ENCODE results near the gene FAH. TPM values are rescaled to one million over a fixed set of nuclear protein-coding genes. Genes with fewer than 3 reads are reported as not detected.

FAH gene
- total and polyA plus RNA-seq, 9 of the 15 experiments (the other 6 are each of a cell fraction or from before 2014, with no cell fraction given), result 66.8 to 310 (median 103) TPM

DNA sequence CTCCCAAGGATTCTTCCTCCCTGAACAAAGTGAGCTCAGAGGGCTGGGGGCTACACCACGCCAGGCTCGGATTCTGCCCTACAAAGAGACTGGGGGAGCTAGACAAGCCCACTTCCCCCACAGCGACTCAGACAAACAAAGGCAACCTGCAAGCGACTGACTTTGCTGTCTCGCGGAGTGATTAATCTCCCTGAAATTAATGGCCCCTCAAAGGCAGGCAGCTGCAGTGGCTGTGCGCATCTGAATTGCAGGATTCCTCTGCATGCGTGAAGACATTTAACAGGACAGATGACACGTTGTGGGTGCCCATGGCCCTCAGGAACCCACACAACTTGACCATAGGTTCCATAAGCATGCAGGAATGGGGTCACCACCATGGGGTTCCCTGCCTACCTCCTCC is 80.8 kb downstream of the FAH start:
- no peak overlapping the region for H2AFZ ChIP-seq (ENCODE audit: low read depth, low read length)
- CTCF ChIA-PET (ENCODE audit: low intra/inter-chr PET ratio), result no interaction called here
- H4K20me1 ChIP-seq (replicated peaks; ENCODE audit: control insufficient read depth, insufficient read depth, low read length), result no peaks in the 10 kb centered on the region; the same call in 1 of the 2 replicates
- DNase-seq (ENCODE audit: extremely low read depth in 1 of 4, low spot score in 3 of 4), result no peak
- in situ Hi-C loops (cut with MboI), result no loop called here
- no peak overlapping the region for H3K4me3 ChIP-seq
- H3K9me1 ChIP-seq (ENCODE audit: control insufficient read depth, insufficient read depth, low read length), result no peaks in the 10 kb centered on the region
- no TSS peak for BruUV-seq (replicated peaks)
- intact Hi-C loops (cut with micrococcal nuclease), result no loop called here
- no peak for ATAC-seq
- WGBS (ENCODE audit: insufficient coverage, low coverage, missing lambda C conversion rate), result 14% methylated on average over 9 of the region's 9 CpGs
- H3K9me3 ChIP-seq (replicated peaks; ENCODE audit: control insufficient read depth, insufficient read depth, low read depth, low read length), result no peaks in the 10 kb centered on the region
- no peak for FAIRE-seq
- H3K4me2 ChIP-seq (ENCODE audit: insufficient read depth, low read length), result no peak overlapping the region
- peaks cover 14 to 50% of the 10 kb centered on the region in 2 experiments; a peak in 4 of 5 replicates for H3K27me3 ChIP-seq (ENCODE audit: control insufficient read depth in 2 of 2, insufficient read depth in 2 of 2, low read length in 2 of 2)
- H3K9ac ChIP-seq (ENCODE audit: insufficient read depth in 1 of 2, low read depth in 2 of 2, low read length in 2 of 2), result no peak overlapping the region
- no peaks in the 10 kb centered on the region for H3K79me2 ChIP-seq (ENCODE audit: control insufficient read depth, insufficient read depth, low read length)
- no peaks in the 10 kb centered on the region for H3K4me1 ChIP-seq (replicated peaks in 1 of 2; ENCODE audit: control insufficient read depth in 2 of 2, insufficient read depth in 2 of 2, low read length in 2 of 2)
- POLR2A ChIA-PET, result no interaction called here
- H3K36me3 ChIP-seq (ENCODE audit: control insufficient read depth, insufficient read depth, low read length), result no peaks in the 10 kb centered on the region
- no peak overlapping the region for H3K27ac ChIP-seq (ENCODE audit: extremely low read depth, low read depth, low read length)
- TF ChIP-seq ZNF75A (CRISPR knock-in tag; IDR thresholded peaks at IDR 0.05) (no peak), RBM25 (IDR thresholded peaks at IDR 0.05; ENCODE audit: low read depth, low read length, severe bottlenecking) (no peak), ZNF311 (CRISPR knock-in tag; IDR thresholded peaks at IDR 0.05) (no peak), ETV5 (CRISPR knock-in tag; IDR thresholded peaks at IDR 0.05; ENCODE audit: low read depth) (no peak), ZNF274 (IDR thresholded peaks at IDR 0.05; ENCODE audit: borderline replicate concordance, low read depth, low read length) (no peak), ZEB2 (IDR thresholded peaks at IDR 0.05) (no peak), POLR3A (IDR thresholded peaks at IDR 0.05; ENCODE audit: borderline replicate concordance, extremely low read depth, insufficient read depth, insufficient read length) (no peak), RFX1 (IDR thresholded peaks at IDR 0.05) (no peak), FOS (IDR thresholded peaks at IDR 0.05; ENCODE audit: extremely low read depth, insufficient read length) (no peak), PTRF (tag; IDR thresholded peaks at IDR 0.05) (no peak), SNRNP70 (optimal IDR thresholded peaks at IDR 0.05; ENCODE audit: low read depth, low read length) (no peak), MXI1 (IDR thresholded peaks at IDR 0.05; ENCODE audit: low read depth, low read length) (no peak), ZNF764 (CRISPR knock-in tag; IDR thresholded peaks at IDR 0.05; ENCODE audit: low read depth) (no peak)
- TF ChIP-seq, protein P1, sequence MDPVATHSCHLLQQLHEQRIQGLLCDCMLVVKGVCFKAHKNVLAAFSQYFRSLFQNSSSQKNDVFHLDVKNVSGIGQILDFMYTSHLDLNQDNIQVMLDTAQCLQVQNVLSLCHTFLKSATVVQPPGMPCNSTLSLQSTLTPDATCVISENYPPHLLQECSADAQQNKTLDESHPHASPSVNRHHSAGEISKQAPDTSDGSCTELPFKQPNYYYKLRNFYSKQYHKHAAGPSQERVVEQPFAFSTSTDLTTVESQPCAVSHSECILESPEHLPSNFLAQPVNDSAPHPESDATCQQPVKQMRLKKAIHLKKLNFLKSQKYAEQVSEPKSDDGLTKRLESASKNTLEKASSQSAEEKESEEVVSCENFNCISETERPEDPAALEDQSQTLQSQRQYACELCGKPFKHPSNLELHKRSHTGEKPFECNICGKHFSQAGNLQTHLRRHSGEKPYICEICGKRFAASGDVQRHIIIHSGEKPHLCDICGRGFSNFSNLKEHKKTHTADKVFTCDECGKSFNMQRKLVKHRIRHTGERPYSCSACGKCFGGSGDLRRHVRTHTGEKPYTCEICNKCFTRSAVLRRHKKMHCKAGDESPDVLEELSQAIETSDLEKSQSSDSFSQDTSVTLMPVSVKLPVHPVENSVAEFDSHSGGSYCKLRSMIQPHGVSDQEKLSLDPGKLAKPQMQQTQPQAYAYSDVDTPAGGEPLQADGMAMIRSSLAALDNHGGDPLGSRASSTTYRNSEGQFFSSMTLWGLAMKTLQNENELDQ (CRISPR knock-in tag; IDR thresholded peaks at IDR 0.05; ENCODE audit: borderline replicate concordance), result no peak
- TF ChIP-seq, protein P2, sequence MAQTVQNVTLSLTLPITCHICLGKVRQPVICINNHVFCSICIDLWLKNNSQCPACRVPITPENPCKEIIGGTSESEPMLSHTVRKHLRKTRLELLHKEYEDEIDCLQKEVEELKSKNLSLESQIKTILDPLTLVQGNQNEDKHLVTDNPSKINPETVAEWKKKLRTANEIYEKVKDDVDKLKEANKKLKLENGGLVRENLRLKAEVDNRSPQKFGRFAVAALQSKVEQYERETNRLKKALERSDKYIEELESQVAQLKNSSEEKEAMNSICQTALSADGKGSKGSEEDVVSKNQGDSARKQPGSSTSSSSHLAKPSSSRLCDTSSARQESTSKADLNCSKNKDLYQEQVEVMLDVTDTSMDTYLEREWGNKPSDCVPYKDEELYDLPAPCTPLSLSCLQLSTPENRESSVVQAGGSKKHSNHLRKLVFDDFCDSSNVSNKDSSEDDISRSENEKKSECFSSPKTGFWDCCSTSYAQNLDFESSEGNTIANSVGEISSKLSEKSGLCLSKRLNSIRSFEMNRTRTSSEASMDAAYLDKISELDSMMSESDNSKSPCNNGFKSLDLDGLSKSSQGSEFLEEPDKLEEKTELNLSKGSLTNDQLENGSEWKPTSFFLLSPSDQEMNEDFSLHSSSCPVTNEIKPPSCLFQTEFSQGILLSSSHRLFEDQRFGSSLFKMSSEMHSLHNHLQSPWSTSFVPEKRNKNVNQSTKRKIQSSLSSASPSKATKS (CRISPR knock-in tag; IDR thresholded peaks at IDR 0.05), result no peak
- TF ChIP-seq, protein P3, sequence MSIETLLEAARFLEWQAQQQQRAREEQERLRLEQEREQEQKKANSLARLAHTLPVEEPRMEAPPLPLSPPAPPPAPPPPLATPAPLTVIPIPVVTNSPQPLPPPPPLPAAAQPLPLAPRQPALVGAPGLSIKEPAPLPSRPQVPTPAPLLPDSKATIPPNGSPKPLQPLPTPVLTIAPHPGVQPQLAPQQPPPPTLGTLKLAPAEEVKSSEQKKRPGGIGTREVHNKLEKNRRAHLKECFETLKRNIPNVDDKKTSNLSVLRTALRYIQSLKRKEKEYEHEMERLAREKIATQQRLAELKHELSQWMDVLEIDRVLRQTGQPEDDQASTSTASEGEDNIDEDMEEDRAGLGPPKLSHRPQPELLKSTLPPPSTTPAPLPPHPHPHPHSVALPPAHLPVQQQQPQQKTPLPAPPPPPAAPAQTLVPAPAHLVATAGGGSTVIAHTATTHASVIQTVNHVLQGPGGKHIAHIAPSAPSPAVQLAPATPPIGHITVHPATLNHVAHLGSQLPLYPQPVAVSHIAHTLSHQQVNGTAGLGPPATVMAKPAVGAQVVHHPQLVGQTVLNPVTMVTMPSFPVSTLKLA (conservative IDR thresholded peaks at IDR 0.05), result no peak
- TF ChIP-seq, protein P4, sequence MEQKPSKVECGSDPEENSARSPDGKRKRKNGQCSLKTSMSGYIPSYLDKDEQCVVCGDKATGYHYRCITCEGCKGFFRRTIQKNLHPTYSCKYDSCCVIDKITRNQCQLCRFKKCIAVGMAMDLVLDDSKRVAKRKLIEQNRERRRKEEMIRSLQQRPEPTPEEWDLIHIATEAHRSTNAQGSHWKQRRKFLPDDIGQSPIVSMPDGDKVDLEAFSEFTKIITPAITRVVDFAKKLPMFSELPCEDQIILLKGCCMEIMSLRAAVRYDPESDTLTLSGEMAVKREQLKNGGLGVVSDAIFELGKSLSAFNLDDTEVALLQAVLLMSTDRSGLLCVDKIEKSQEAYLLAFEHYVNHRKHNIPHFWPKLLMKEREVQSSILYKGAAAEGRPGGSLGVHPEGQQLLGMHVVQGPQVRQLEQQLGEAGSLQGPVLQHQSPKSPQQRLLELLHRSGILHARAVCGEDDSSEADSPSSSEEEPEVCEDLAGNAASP (IDR thresholded peaks at IDR 0.05), result no peak

Measured in K562 (cell line).